Loucy (cell line): Measurements from ENCODE around the gene ODAD3.

Experiments
- H2AFZ ChIP-seq: fragments of 200-600 bp; sonication (generic); 2 replicates; pipeline ENCODE4 v1.6.0; 2016; ENCODE audit warnings: antibody characterized with exemption, mild to moderate bottlenecking, low read length, moderate library complexity
- H3F3A ChIP-seq: fragments of 200-600 bp; 2 replicates; pipeline ENCODE4 v1.6.0; 2016; ENCODE audit warnings: antibody characterized with exemption, low read depth, mild to moderate bottlenecking
- H3K27me3 ChIP-seq: fragments of 200-600 bp; sonication (generic); 2 replicates; pipeline ENCODE4 v1.6.1; 2014; ENCODE audit warnings: low read length, mild to moderate bottlenecking; ENCODE audit not compliant: insufficient read depth, poor library complexity, severe bottlenecking
- H3K36me3 ChIP-seq: fragments of 200-600 bp; sonication (generic); 2 replicates; pipeline ENCODE4 v1.6.1; 2016; ENCODE audit warnings: low read length; ENCODE audit not compliant: insufficient read depth
- H3K4me1 ChIP-seq: fragments of 200-600 bp; sonication (generic); 2 replicates; pipeline ENCODE4 v1.5.1; 2014; ENCODE audit warnings: low read length, mild to moderate bottlenecking; ENCODE audit not compliant: insufficient read depth, poor library complexity, severe bottlenecking
- H3K4me2 ChIP-seq: fragments of 200-600 bp; sonication (generic); 2 replicates; pipeline ENCODE4 v1.6.0; 2014; ENCODE audit warnings: antibody characterized with exemption, low read length, low read depth, mild to moderate bottlenecking; ENCODE audit not compliant: poor library complexity, severe bottlenecking
- H3K4me3 ChIP-seq: fragments of 200-600 bp; sonication (generic); 2 replicates; pipeline ENCODE4 v1.5.1; 2014; ENCODE audit warnings: low read length, mild to moderate bottlenecking, mixed read lengths; ENCODE audit not compliant: poor library complexity, severe bottlenecking
- H3K79me2 ChIP-seq: fragments of 200-600 bp; sonication (generic); 2 replicates; pipeline ENCODE4 v1.6.1; 2014; ENCODE audit warnings: low read length; ENCODE audit not compliant: insufficient read depth
- H3K9ac ChIP-seq: fragments of 200-600 bp; sonication (generic); 2 replicates; pipeline ENCODE4 v1.6.0; 2014; ENCODE audit warnings: mild to moderate bottlenecking, low read depth, low read length, moderate library complexity; ENCODE audit not compliant: poor library complexity, severe bottlenecking
- H3K9me2 ChIP-seq: fragments of 200-600 bp; sonication (generic); replicated peaks from 2 replicates; pipeline ENCODE4 v1.6.1; 2016; ENCODE audit warnings: low read depth, low read length, mixed read lengths
- H3K9me3 ChIP-seq: fragments of 200-600 bp; sonication (generic); 2 replicates; pipeline ENCODE4 v1.6.1; 2014; ENCODE audit warnings: mild to moderate bottlenecking, antibody characterized with exemption, low read length, low read depth; ENCODE audit not compliant: insufficient read depth
- H4K20me1 ChIP-seq: fragments of 200-600 bp; sonication (generic); 2 replicates; pipeline ENCODE4 v1.6.0; 2014; ENCODE audit warnings: antibody characterized with exemption, low read length, mild to moderate bottlenecking; ENCODE audit not compliant: insufficient read depth, poor library complexity, severe bottlenecking
- CTCF ChIP-seq: fragments of 200-600 bp; sonication (generic); conservative IDR thresholded peaks from 2 replicates; pipeline ENCODE4 v1.5.1; 2014; ENCODE audit warnings: mild to moderate bottlenecking, antibody characterized with exemption, low read length
- EZH2phosphoT487 ChIP-seq: fragments of 200-600 bp; IDR thresholded peaks from 2 replicates; pipeline ENCODE4 v1.6.1; 2018; ENCODE audit warnings: antibody characterized with exemption, mild to moderate bottlenecking, moderate library complexity, borderline replicate concordance

Gene ODAD3

GRCh38 chr19:11448410-11448809, 13.5 kb upstream of the ODAD3 start:
- no peaks in the 10 kb centered on the region for H3K9me2 ChIP-seq
- no peak overlapping the region for H3K4me3 ChIP-seq
- no peaks in the 10 kb centered on the region for H3F3A ChIP-seq
- peaks cover 36% of the 10 kb centered on the region; the same call in 1 of the 2 replicates for H3K36me3 ChIP-seq
- no peak overlapping the region for H3K4me2 ChIP-seq
- peaks cover 4% of the 10 kb centered on the region for H3K4me1 ChIP-seq
- TF ChIP-seq EZH2phosphoT487 = no peak
- TF ChIP-seq CTCF = no peak
- H4K20me1 ChIP-seq = no peaks in the 10 kb centered on the region
- H3K79me2 ChIP-seq = peaks cover 3% of the 10 kb centered on the region; the same call in 1 of the 2 replicates
- no peak overlapping the region for H3K9ac ChIP-seq
- H3K27me3 ChIP-seq = no peaks in the 10 kb centered on the region
- H2AFZ ChIP-seq = no peak overlapping the region
- no peaks in the 10 kb centered on the region for H3K9me3 ChIP-seq

GRCh38 chr19:11447347-11448262, 12.7 kb upstream of the ODAD3 start:
- TF ChIP-seq CTCF (no peak), EZH2phosphoT487 (no peak)
- H3K4me1 ChIP-seq = peaks cover 4% of the 10 kb centered on the region
- no peaks in the 10 kb centered on the region for H3K9me2 ChIP-seq
- H3K27me3 ChIP-seq = no peaks in the 10 kb centered on the region
- no peaks in the 10 kb centered on the region for H3K9me3 ChIP-seq
- H3K4me2 ChIP-seq = no peak overlapping the region
- no peak overlapping the region for H3K9ac ChIP-seq
- H4K20me1 ChIP-seq = no peaks in the 10 kb centered on the region
- H3F3A ChIP-seq = no peaks in the 10 kb centered on the region
- H3K79me2 ChIP-seq = peaks cover 3% of the 10 kb centered on the region; the same call in 1 of the 2 replicates
- H2AFZ ChIP-seq = no peak overlapping the region
- peaks cover 36% of the 10 kb centered on the region; the same call in 1 of the 2 replicates for H3K36me3 ChIP-seq
- no peak overlapping the region for H3K4me3 ChIP-seq

GRCh38 chr19:11446652-11447301, 11.9 kb upstream of the ODAD3 start:
- no peaks in the 10 kb centered on the region for H3F3A ChIP-seq
- TF ChIP-seq CTCF (peak; percentile 86), EZH2phosphoT487 (no peak)
- no peaks in the 10 kb centered on the region for H3K9me3 ChIP-seq
- no peak overlapping the region for H3K4me2 ChIP-seq
- H4K20me1 ChIP-seq = peaks cover 4% of the 10 kb centered on the region
- H3K9me2 ChIP-seq = no peaks in the 10 kb centered on the region
- H3K4me1 ChIP-seq = peaks cover 7% of the 10 kb centered on the region
- no peak overlapping the region for H3K4me3 ChIP-seq
- H3K9ac ChIP-seq = no peak overlapping the region
- H3K27me3 ChIP-seq = no peaks in the 10 kb centered on the region
- H2AFZ ChIP-seq = no peak overlapping the region
- peaks cover 44% of the 10 kb centered on the region; the same call in 1 of the 2 replicates for H3K36me3 ChIP-seq
- peaks cover 6% of the 10 kb centered on the region; the same call in 1 of the 2 replicates for H3K79me2 ChIP-seq
